Measurements from ENCODE around the gene MED1. TPM values are rescaled to one million over a fixed set of nuclear protein-coding genes. Genes with fewer than 3 reads are reported as not detected.
"Not testable (repeated sequence)": the region's sequence is repeated elsewhere in the genome, so short reads cannot be mapped to it uniquely, and the experiment has no call there.

MED1 gene
- total RNA-seq (10 to 100 TPM; 12.0 to 19.3 TPM), polyA plus RNA-seq (1 to 10 TPM; 4.4 to 6.2 TPM)

- Histone ChIP-seq H3K27me3 (ENCODE audit: control insufficient read depth in 4 of 4, insufficient read depth in 4 of 4, low read length in 3 of 4) (no peaks in the 10 kb centered on the region), H3K4me1 (ENCODE audit: control insufficient read depth in 4 of 4, insufficient read depth in 4 of 4, low read length in 3 of 4) (peaks cover 10 to 38% (median 34%) of the 10 kb centered on the region in 4 donors), H3K9ac (ENCODE audit: low read depth in 1 of 2, low read length in 2 of 2) (peak within 1 kb of the TSS; percentile 90 to 96), H3K4me3 (ENCODE audit: low read depth in 1 of 3, low read length in 3 of 3) (peak within 1 kb of the TSS; percentile 70 to 99 (median 91)), H3K36me3 (ENCODE audit: control insufficient read depth in 4 of 4, insufficient read depth in 3 of 4, low read depth in 1 of 4, low read length in 3 of 4) (peaks cover 3 to 12% (median 6%) of the 10 kb centered on the region in 4 donors), H3K27ac (ENCODE audit: low read depth in 1 of 2, low read length in 2 of 2) (peak within 1 kb of the TSS; percentile 80 to 88), H3K9me3 (ENCODE audit: control insufficient read depth in 4 of 4, low read length in 3 of 4) (no peaks in the 10 kb centered on the region)
- WGBS = under 1% methylated on average over 37 of the region's 37 CpGs
- DNase-seq (ENCODE audit: low spot score) = peak; percentile 90
- peak; percentile 35 for TF ChIP-seq ATF3 (IDR thresholded peaks at IDR 0.05)
- peak; percentile 52 for TF ChIP-seq MAX (IDR thresholded peaks at IDR 0.05)
- TF ChIP-seq RXRA (IDR thresholded peaks at IDR 0.05) = peak; percentile 39 to 56
- TF ChIP-seq YY1 (IDR thresholded peaks at IDR 0.05) = peak; percentile 98
- no peak for TF ChIP-seq JUND (IDR thresholded peaks at IDR 0.05)
- peak; percentile 63 for TF ChIP-seq TAF1 (conservative IDR thresholded peaks at IDR 0.05)
- no peak for TF ChIP-seq HNF4A (conservative IDR thresholded peaks at IDR 0.05)
- no peak for TF ChIP-seq EGR1 (IDR thresholded peaks at IDR 0.05; ENCODE audit: low read depth in 2 of 2)
- peak; percentile 29 to 35 for TF ChIP-seq RAD21 (IDR thresholded peaks at IDR 0.05)
- TF ChIP-seq FOXA1 (IDR thresholded peaks at IDR 0.05) = no peak
- TF ChIP-seq NR2F2 (IDR thresholded peaks at IDR 0.05) = peak; percentile 19
- peak in 1 of 2 donors; percentile 74 for TF ChIP-seq GABPA (IDR thresholded peaks at IDR 0.05 in 1 of 2, conservative IDR thresholded peaks at IDR 0.05 in 1 of 2)
- no peak for TF ChIP-seq FOXA2 (IDR thresholded peaks at IDR 0.05)
- no peak for TF ChIP-seq CTCF (IDR thresholded peaks at IDR 0.05; ENCODE audit: low read depth, low read length, missing input control)
- TF ChIP-seq HNF4G (IDR thresholded peaks at IDR 0.05) = no peak
- no peak for TF ChIP-seq REST (IDR thresholded peaks at IDR 0.05)
- peak; percentile 100 for TF ChIP-seq ZBTB33 (IDR thresholded peaks at IDR 0.05)
- peak; percentile 21 for TF ChIP-seq SP1 (IDR thresholded peaks at IDR 0.05)
These were observed at the start of gene MED1 for GRCh38 chr17:39450847-39451581. Gene MED1 (minus strand): TSS chr17:39451263. CDS start chr17:39451062, 201 bp downstream.

- H3K9me3 ChIP-seq (ENCODE audit: control insufficient read depth in 4 of 4, low read length in 3 of 4); H3K27ac ChIP-seq (ENCODE audit: low read depth in 1 of 2, low read length in 2 of 2); H3K4me3 ChIP-seq (ENCODE audit: low read depth in 1 of 3, low read length in 3 of 3); H3K9ac ChIP-seq (ENCODE audit: low read depth in 1 of 2, low read length in 2 of 2); DNase-seq (ENCODE audit: low spot score); H3K27me3 ChIP-seq (ENCODE audit: control insufficient read depth in 4 of 4, insufficient read depth in 4 of 4, low read length in 3 of 4); H3K4me1 ChIP-seq (ENCODE audit: control insufficient read depth in 4 of 4, insufficient read depth in 4 of 4, low read length in 3 of 4): not testable (repeated sequence)
- peaks cover 17 to 66% (median 43%) of the 10 kb centered on the region in 4 donors for H3K36me3 ChIP-seq (ENCODE audit: control insufficient read depth in 4 of 4, insufficient read depth in 3 of 4, low read depth in 1 of 4, low read length in 3 of 4)
- WGBS = 97% methylated on average over 12 of the region's 12 CpGs
These were observed 45.9 kb upstream of the MED1 start for GRCh38 chr17:39496921-39497320.

Measured in liver (tissue), 9 donors.